ENCODE results near the gene PTH.

The PTH gene

GRCh38 chr11:13462901-13463778, 32.7 kb downstream of the PTH start, which contains the start of gene BTBD10 (continued):
- TF ChIP-seq PATZ1 (tag by site-specific recombination; IDR thresholded peaks at IDR 0.05) (no peak), ZXDB (tag by site-specific recombination; IDR thresholded peaks at IDR 0.05) (peak; percentile 77), ZNF132 (tag by site-specific recombination; IDR thresholded peaks at IDR 0.05; ENCODE audit: borderline replicate concordance) (no peak), PRDM10 (tag by site-specific recombination; IDR thresholded peaks at IDR 0.05) (no peak), ZSCAN5A (tag by site-specific recombination; IDR thresholded peaks at IDR 0.05) (no peak), ZBTB8A (tag by site-specific recombination; IDR thresholded peaks at IDR 0.05) (peak; percentile 92), ZNF416 (tag by site-specific recombination; IDR thresholded peaks at IDR 0.05) (no peak), ZNF394 (tag by site-specific recombination; IDR thresholded peaks at IDR 0.05; ENCODE audit: borderline replicate concordance) (no peak), ELK4 (IDR thresholded peaks at IDR 0.05; ENCODE audit: borderline replicate concordance, low read depth, low read length) (no peak), SP7 (tag by site-specific recombination; IDR thresholded peaks at IDR 0.05) (peak; percentile 44; the same call in 1 of the 2 replicates), ZNF785 (tag by site-specific recombination; IDR thresholded peaks at IDR 0.05) (no peak), ZNF404 (tag by site-specific recombination; IDR thresholded peaks at IDR 0.05) (no peak), ZFP41 (tag by site-specific recombination; IDR thresholded peaks at IDR 0.05; ENCODE audit: borderline replicate concordance) (no peak), ZNF626 (tag by site-specific recombination; IDR thresholded peaks at IDR 0.05) (no peak), ZNF311 (tag by site-specific recombination; IDR thresholded peaks at IDR 0.05; ENCODE audit: borderline replicate concordance) (no peak), ZNF248 (tag by site-specific recombination; IDR thresholded peaks at IDR 0.05) (no peak), ZNF530 (tag by site-specific recombination; IDR thresholded peaks at IDR 0.05; ENCODE audit: low read depth) (no peak), ZNF274 (IDR thresholded peaks at IDR 0.05; ENCODE audit: low read length) (no peak), ZNF274 (tag by site-specific recombination; IDR thresholded peaks at IDR 0.05; ENCODE audit: borderline replicate concordance) (no peak), ZBTB11 (tag by site-specific recombination; conservative IDR thresholded peaks at IDR 0.05; ENCODE audit: low read depth) (0 out of 2 replicates have a peak, but pooled peaks have one; percentile 22), ZNF549 (tag by site-specific recombination; IDR thresholded peaks at IDR 0.05) (no peak), WT1 (tag by site-specific recombination; IDR thresholded peaks at IDR 0.05) (peak; percentile 17; the same call in 1 of the 2 replicates), ZNF580 (tag by site-specific recombination; IDR thresholded peaks at IDR 0.05) (no peak), ZNF777 (tag by site-specific recombination; IDR thresholded peaks at IDR 0.05; ENCODE audit: borderline replicate concordance) (no peak)

All from HEK293 (cell line).